ENCODE results near the gene USF2. TPM values are rescaled to one million over a fixed set of nuclear protein-coding genes. Genes with fewer than 3 reads are reported as not detected.
A peak's percentile ranks its signal among the peaks of the same experiment; 100 is the strongest.

The USF2 gene
- total RNA-seq, 1 donor: 50.1 TPM

GRCh38 chr19:35223862-35224505 is 44.8 kb upstream of the USF2 start:
- DNase-seq (ENCODE audit: low read depth): peak; percentile 48
- no peak for TF ChIP-seq CTCF (IDR thresholded peaks at IDR 0.05; ENCODE audit: insufficient read depth, low read depth, low read length)
- H3K4me3 ChIP-seq (ENCODE audit: low read depth, low read length): no peak overlapping the region

- no peak for TF ChIP-seq CTCF (IDR thresholded peaks at IDR 0.05; ENCODE audit: insufficient read depth, low read depth, low read length)
- no peak for DNase-seq (ENCODE audit: low read depth)
- H3K4me3 ChIP-seq (ENCODE audit: low read depth, low read length): no peak overlapping the region
Measured at GRCh38 chr19:35224681-35225571, 43.8 kb upstream of the USF2 start.

- no peak overlapping the region for H3K4me3 ChIP-seq (ENCODE audit: low read depth, low read length)
Measured at GRCh38 chr19:35225951-35226350, 42.8 kb upstream of the USF2 start.

GRCh38 chr19:35226748-35227147 is 42.0 kb upstream of the USF2 start:
- DNase-seq (ENCODE audit: low read depth): no peak
- no peak overlapping the region for H3K4me3 ChIP-seq (ENCODE audit: low read depth, low read length)
- TF ChIP-seq CTCF (IDR thresholded peaks at IDR 0.05; ENCODE audit: insufficient read depth, low read depth, low read length): no peak

More at GRCh38 chr19:35225951-35226350, 42.8 kb upstream of the USF2 start:
- TF ChIP-seq CTCF (IDR thresholded peaks at IDR 0.05; ENCODE audit: insufficient read depth, low read depth, low read length): no peak
- no peak for DNase-seq (ENCODE audit: low read depth)

- H3K4me3 ChIP-seq (ENCODE audit: low read depth, low read length): no peak within 1 kb of the TSS
- no peak for TF ChIP-seq CTCF (IDR thresholded peaks at IDR 0.05; ENCODE audit: insufficient read depth, low read depth, low read length)
- DNase-seq (ENCODE audit: low read depth): no peak
Measured at GRCh38 chr19:35228177-35228930, 40.4 kb upstream of the USF2 start, which contains the start of gene FAM187B. Gene FAM187B (minus strand): TSS chr19:35228739. CDS start chr19:35228680, 59 bp downstream.

- no peak for DNase-seq (ENCODE audit: low read depth)
- no peak for TF ChIP-seq CTCF (IDR thresholded peaks at IDR 0.05; ENCODE audit: insufficient read depth, low read depth, low read length)
- H3K4me3 ChIP-seq (ENCODE audit: low read depth, low read length): no peak overlapping the region
Measured at GRCh38 chr19:35229601-35230000, 39.2 kb upstream of the USF2 start.

Data from fibroblast of villous mesenchyme (primary cell).